CD4-positive, CD25-positive, alpha-beta regulatory T cell (primary cell): ENCODE measurements around the gene GAN. TPM values are rescaled to one million over a fixed set of nuclear protein-coding genes. Genes with fewer than 3 reads are reported as not detected.

ENCODE experiments used
- polyA plus RNA-seq, 4 donors: library from polyadenylated mRNA; unstranded; fragments of 300-500 nt; fragmentation: Illumina TruSeq; gene quantifications; one replicate each; pipeline ENCODE4 v1.2.3, GENCODE V29; 2021
- total RNA-seq: library from RNA; stranded (reverse); gene quantifications from one replicate; pipeline ENCODE4 v1.2.3, GENCODE V29; 2022

Gene GAN
- total and polyA plus RNA-seq, 5 donors from 2014 or later, result 1.2 to 14.0 (median 2.7) TPM

Other genes with a start within 250 kb of the GAN start
- gene C16orf46, start 237.7 kb upstream of the GAN start, total RNA-seq, result not detected
- gene C16orf46, start 237.7 kb upstream of the GAN start, polyA plus RNA-seq, result under 1 TPM in 2 of 4 donors, not detected in 2; 0.32 to 0.57 TPM
- 3.4 TPM for gene GCSH, start 218.6 kb upstream of the GAN start, total RNA-seq
- 1 to 10 TPM; 3.9 to 8.2 (median 6.7) TPM for gene GCSH, start 218.6 kb upstream of the GAN start, polyA plus RNA-seq
- not detected for gene BCO1, start 76.3 kb upstream of the GAN start, total RNA-seq
- not detected for gene BCO1, start 76.3 kb upstream of the GAN start, polyA plus RNA-seq
- gene CMIP, start 129.8 kb downstream of the GAN start, total RNA-seq, result 49.7 TPM
- gene CMIP, start 129.8 kb downstream of the GAN start, polyA plus RNA-seq, result under 1 TPM; 0.21 to 0.96 (median 0.76) TPM